ENCODE data around the gene RNASE12.
"Not testable (repeated sequence)": the region's sequence is repeated elsewhere in the genome, so short reads cannot be mapped to it uniquely, and the experiment has no call there.

RNASE12 gene

DNA sequence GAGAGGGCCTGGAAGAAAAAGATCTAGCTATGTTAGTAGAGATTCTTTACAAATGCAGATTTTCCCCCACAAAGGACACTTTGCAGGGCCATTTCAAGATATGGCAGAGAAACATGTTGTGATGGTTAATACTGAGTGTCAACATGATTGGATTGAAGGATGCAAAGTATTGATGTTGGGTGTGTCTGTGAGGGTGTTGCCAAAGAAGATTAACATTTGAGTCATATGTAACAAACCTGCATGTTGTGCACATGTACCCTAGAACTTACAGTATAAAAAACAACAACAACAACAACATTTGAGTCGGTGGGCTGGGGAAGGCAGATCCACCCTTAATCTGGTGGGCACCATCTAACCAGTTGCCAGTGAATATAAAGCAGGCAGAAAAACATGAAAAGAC lies 24.0 kb downstream of the RNASE12 start:
- H3K4me3 ChIP-seq (ENCODE audit: low read length); H3K27me3 ChIP-seq (ENCODE audit: control insufficient read depth, insufficient read depth, low read length); H3K9me3 ChIP-seq (ENCODE audit: control insufficient read depth, low read length); H3K36me3 ChIP-seq (ENCODE audit: control insufficient read depth, insufficient read depth, low read length); H3K4me1 ChIP-seq (ENCODE audit: control insufficient read depth, insufficient read depth, low read length); H3K9ac ChIP-seq (ENCODE audit: low read length): not testable (repeated sequence)

DNA sequence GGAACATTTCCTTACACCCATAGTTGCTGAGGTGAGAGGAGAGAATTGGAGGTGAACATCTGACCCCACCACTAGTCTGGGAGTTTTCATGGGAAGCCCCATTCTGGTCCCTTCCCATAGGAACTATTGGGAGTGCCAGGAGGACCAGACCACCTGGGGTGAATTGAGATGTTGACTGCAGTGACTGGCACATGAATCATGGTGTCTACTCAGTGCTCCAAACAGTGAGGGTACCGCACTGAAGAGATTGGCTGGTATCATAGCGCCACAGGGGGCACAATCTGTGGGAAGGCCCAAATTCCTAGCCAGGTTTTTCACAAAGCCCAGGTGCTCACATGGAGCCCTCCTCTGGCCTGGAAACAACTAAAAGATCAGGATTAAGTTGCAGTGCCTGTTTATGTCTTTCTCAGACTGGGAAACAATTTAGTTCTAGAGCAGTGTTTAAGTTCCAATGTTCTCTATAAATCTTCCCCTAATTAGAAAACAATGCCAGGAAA lies 26.6 kb downstream of the RNASE12 start:
- H3K9ac ChIP-seq (ENCODE audit: low read length), result no peak overlapping the region
- H3K4me1 ChIP-seq (ENCODE audit: control insufficient read depth, insufficient read depth, low read length), result no peaks in the 10 kb centered on the region
- H3K27me3 ChIP-seq (ENCODE audit: control insufficient read depth, insufficient read depth, low read length), result no peaks in the 10 kb centered on the region
- H3K9me3 ChIP-seq (ENCODE audit: control insufficient read depth, low read length), result no peaks in the 10 kb centered on the region
- no peak overlapping the region for H3K4me3 ChIP-seq (ENCODE audit: low read length)
- no peaks in the 10 kb centered on the region for H3K36me3 ChIP-seq (ENCODE audit: control insufficient read depth, insufficient read depth, low read length)

DNA sequence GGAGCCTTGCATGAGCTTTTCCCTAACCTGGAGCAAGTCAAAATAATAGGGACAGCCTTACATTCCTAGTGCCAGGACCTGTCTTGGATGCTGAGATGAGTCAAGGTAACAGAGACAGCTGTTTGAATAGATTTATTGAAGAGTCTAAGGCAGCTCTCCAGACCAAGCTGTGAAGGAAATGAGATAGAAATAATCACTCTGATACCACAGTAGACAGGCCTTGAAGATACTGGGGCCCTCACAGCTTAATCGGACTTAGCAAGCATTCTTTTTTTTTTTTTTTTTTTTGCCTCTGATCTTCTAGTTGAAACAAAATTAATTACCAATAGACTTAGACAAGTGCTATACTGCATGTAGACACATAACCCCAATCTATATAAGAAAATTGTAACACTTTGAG lies 27.2 kb downstream of the RNASE12 start:
- Histone ChIP-seq H3K9ac (ENCODE audit: low read length) (no peak overlapping the region), H3K4me3 (ENCODE audit: low read length) (no peak overlapping the region), H3K36me3 (ENCODE audit: control insufficient read depth, insufficient read depth, low read length) (no peaks in the 10 kb centered on the region), H3K9me3 (ENCODE audit: control insufficient read depth, low read length) (no peaks in the 10 kb centered on the region), H3K4me1 (ENCODE audit: control insufficient read depth, insufficient read depth, low read length) (no peaks in the 10 kb centered on the region), H3K27me3 (ENCODE audit: control insufficient read depth, insufficient read depth, low read length) (no peaks in the 10 kb centered on the region)

DNA sequence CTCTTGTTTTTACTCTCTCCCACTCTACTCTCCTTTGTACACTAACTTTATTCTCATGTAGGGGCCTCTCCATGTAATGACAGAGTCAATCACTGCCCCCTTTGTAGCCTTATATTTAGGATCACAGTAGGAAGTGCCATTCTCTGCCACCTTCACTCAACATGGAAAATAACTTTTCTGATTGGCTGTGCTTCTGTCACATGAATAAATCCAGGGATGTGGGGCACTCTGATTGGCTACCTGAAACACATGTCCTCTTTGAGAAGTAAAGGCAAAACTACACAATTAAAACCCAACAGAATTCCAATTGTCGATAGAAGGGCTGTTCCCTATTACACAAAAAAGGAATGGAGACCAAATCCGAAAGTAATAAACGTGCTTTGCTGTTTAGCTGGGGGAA lies 30.2 kb downstream of the RNASE12 start, which contains the start of gene RNASE9:
Gene RNASE9, minus strand, starts transcription at position 87 of the 400 bp plus-strand sequence.
- no peaks in the 10 kb centered on the region for H3K9me3 ChIP-seq (ENCODE audit: control insufficient read depth, low read length)
- no peaks in the 10 kb centered on the region for H3K4me1 ChIP-seq (ENCODE audit: control insufficient read depth, insufficient read depth, low read length)
- H3K27me3 ChIP-seq (ENCODE audit: control insufficient read depth, insufficient read depth, low read length), result no peaks in the 10 kb centered on the region

DNA sequence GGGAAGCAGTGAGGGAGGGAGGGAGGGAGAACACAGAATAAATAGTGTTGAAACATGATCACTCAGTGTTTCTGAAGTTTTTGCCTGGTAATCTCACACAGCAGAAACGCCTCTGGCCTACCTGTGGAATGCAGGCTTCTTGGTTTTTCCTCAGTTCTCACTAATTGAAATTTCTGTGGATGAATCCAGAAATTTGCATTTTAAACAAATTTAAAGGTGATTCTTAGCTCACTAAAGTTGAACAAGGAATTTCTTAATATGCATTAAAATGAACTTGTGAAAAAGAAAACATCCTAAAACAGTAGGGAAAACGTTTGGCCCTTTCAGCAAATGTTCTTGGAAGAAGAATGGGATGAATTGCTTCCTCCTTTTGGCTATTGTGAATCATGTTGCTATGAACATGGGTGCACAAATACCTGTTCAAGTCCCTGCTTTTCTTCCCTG lies 31.7 kb downstream of the RNASE12 start:
- Histone ChIP-seq H3K9ac (ENCODE audit: low read length) (no peak overlapping the region), H3K27me3 (ENCODE audit: control insufficient read depth, insufficient read depth, low read length) (no peaks in the 10 kb centered on the region), H3K4me1 (ENCODE audit: control insufficient read depth, insufficient read depth, low read length) (no peaks in the 10 kb centered on the region), H3K36me3 (ENCODE audit: control insufficient read depth, insufficient read depth, low read length) (no peaks in the 10 kb centered on the region), H3K9me3 (ENCODE audit: control insufficient read depth, low read length) (no peaks in the 10 kb centered on the region), H3K4me3 (ENCODE audit: low read length) (no peak overlapping the region)

More for the DNA sequence above, 30.2 kb downstream of the RNASE12 start, which contains the start of gene RNASE9:
- Histone ChIP-seq H3K4me3 (ENCODE audit: low read length) (no peak within 1 kb of the TSS), H3K36me3 (ENCODE audit: control insufficient read depth, insufficient read depth, low read length) (no peaks in the 10 kb centered on the region), H3K9ac (ENCODE audit: low read length) (no peak within 1 kb of the TSS)

DNA sequence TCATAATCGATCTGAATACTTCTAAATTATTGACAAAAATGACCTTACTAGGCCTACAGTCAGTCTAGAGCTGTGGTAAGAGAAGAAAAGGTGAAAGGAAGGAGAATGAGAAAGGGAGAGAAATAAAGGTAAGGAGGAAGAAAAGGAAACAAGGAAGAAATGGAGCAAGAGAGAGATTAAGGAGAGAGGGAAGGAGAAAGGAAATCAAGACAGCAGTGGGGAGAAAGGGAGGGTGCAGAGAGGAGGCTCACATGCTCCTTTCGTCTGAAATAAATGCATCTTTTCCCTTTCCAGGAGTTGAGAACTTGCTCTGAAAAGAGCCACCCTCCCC lies 34.0 kb downstream of the RNASE12 start:
- Histone ChIP-seq H3K9me3 (ENCODE audit: control insufficient read depth, low read length) (no peaks in the 10 kb centered on the region), H3K4me1 (ENCODE audit: control insufficient read depth, insufficient read depth, low read length) (no peaks in the 10 kb centered on the region), H3K4me3 (ENCODE audit: low read length) (no peak overlapping the region), H3K27me3 (ENCODE audit: control insufficient read depth, insufficient read depth, low read length) (no peaks in the 10 kb centered on the region), H3K9ac (ENCODE audit: low read length) (no peak overlapping the region), H3K36me3 (ENCODE audit: control insufficient read depth, insufficient read depth, low read length) (no peaks in the 10 kb centered on the region)

DNA sequence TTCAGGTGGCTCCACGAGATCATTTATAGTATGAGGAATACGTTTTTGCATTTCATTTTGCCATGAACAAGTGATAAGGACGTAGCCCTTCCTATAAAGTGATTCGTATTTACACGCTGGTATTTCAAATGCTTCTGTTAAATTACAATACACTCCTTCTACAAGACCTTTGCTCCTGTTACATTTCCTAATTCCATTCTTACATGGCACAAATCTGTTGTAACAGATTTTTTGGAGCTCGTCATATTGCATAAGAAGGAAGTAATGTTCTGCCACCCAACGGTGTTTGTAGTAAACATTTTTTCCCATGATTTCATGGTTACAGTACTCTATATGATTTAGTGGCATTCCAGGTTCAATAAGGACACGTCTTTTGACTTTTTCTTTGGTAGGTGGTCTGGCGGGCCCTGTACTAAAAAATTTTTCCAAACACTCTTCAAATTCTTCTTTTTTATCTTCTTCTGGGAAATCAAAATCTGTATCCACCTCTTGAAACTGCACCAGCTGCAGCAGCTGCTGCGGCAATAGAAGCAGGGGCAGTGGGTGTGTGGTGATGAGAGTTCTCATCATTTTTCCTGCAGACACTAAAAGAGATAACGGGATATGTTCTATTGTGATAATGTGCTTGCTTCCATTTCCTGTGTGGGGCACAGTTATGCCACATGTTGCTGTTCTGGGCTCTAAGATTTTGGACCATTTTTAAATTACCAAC lies 34.5 kb downstream of the RNASE12 start:
- no peaks in the 10 kb centered on the region for H3K36me3 ChIP-seq (ENCODE audit: control insufficient read depth, insufficient read depth, low read length)
- H3K27me3 ChIP-seq (ENCODE audit: control insufficient read depth, insufficient read depth, low read length), result no peaks in the 10 kb centered on the region
- no peak overlapping the region for H3K9ac ChIP-seq (ENCODE audit: low read length)
- H3K9me3 ChIP-seq (ENCODE audit: control insufficient read depth, low read length), result no peaks in the 10 kb centered on the region
- no peaks in the 10 kb centered on the region for H3K4me1 ChIP-seq (ENCODE audit: control insufficient read depth, insufficient read depth, low read length)
- no peak overlapping the region for H3K4me3 ChIP-seq (ENCODE audit: low read length)

DNA sequence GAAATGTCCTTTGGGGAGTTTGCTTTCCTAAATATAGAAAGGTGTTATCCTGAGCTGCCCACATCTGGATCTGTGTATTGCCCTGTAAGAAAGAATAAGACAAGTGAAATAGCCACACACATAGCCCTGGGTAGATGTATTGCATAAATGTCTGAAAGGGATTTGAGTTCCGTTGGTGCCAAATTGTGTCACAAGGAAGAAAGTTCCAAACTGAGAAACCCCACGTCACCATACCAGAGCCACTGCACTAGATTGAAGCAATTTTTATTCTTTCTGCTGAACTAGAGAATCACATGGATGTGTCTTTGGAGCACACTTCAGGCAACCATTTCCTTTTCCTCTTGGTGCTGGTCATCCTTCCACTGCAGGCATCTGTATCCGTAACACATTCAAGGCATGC lies 35.3 kb downstream of the RNASE12 start:
- Histone ChIP-seq H3K27me3 (ENCODE audit: control insufficient read depth, insufficient read depth, low read length) (no peaks in the 10 kb centered on the region), H3K4me1 (ENCODE audit: control insufficient read depth, insufficient read depth, low read length) (no peaks in the 10 kb centered on the region), H3K36me3 (ENCODE audit: control insufficient read depth, insufficient read depth, low read length) (no peaks in the 10 kb centered on the region), H3K9ac (ENCODE audit: low read length) (no peak overlapping the region), H3K9me3 (ENCODE audit: control insufficient read depth, low read length) (no peaks in the 10 kb centered on the region), H3K4me3 (ENCODE audit: low read length) (no peak overlapping the region)

DNA sequence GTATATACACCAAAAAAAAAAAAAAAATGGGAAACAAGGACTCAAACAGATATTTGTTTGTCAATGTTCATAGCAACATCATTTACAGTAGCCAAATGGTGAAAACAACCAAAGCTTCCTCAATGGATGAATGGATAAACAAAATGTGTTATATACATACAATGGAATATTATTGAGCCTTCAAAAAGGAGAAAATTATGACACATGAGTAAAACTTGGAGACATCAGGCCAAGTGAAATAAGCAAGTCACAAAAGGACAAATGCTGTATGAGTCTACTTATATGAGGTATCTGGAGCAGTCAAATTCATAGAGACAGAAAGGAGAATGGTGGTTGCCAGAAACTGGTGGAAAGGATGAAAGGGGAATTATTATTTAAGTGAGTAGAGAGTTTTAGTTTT lies 38.2 kb downstream of the RNASE12 start:
- no peaks in the 10 kb centered on the region for H3K9me3 ChIP-seq (ENCODE audit: control insufficient read depth, low read length)
- no peaks in the 10 kb centered on the region for H3K4me1 ChIP-seq (ENCODE audit: control insufficient read depth, insufficient read depth, low read length)
- no peaks in the 10 kb centered on the region for H3K27me3 ChIP-seq (ENCODE audit: control insufficient read depth, insufficient read depth, low read length)
- no peak overlapping the region for H3K4me3 ChIP-seq (ENCODE audit: low read length)
- no peak overlapping the region for H3K9ac ChIP-seq (ENCODE audit: low read length)
- H3K36me3 ChIP-seq (ENCODE audit: control insufficient read depth, insufficient read depth, low read length), result no peaks in the 10 kb centered on the region

DNA sequence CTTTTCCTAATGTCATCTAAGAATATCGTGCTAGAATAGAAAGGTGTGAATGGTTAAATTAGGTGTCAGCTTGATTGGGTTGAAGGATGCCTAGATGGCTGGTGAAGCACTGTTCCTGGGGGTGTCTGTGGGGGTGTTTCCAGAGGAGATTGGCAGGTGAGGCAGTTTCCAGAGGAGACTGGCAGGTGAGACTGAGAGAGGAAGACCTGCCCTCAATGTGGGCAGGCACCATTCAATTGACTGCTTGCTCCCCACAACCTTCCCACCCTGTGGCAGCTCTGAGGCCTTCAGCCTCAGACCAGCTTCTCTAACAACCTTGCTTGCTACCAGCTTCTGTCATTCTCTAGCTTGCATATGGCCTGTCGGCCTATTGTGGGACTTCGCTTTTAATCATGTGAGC lies 39.6 kb downstream of the RNASE12 start:
- H3K27me3 ChIP-seq (ENCODE audit: control insufficient read depth, insufficient read depth, low read length), result no peaks in the 10 kb centered on the region

DNA sequence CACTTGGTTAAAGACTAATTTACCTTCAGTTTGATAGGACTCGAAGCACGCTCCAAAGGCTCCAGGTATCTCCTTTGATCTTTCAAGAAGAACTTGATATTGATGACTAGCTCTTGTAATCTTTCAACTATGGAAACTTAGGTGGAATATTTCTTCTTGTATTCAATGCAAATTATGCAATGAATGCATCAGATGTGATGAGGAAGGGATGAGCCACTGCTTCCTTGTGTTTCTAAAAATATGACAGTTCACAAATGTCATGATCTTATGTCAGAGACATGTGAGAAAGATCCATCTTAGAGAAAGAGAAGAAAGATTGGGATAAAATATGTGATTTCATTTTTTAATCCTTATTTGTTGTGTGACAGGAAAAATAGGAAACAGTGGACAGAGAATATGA lies 40.2 kb downstream of the RNASE12 start:
- Histone ChIP-seq H3K9ac (ENCODE audit: low read length) (no peak overlapping the region), H3K4me3 (ENCODE audit: low read length) (no peak overlapping the region), H3K4me1 (ENCODE audit: control insufficient read depth, insufficient read depth, low read length) (no peaks in the 10 kb centered on the region), H3K27me3 (ENCODE audit: control insufficient read depth, insufficient read depth, low read length) (no peaks in the 10 kb centered on the region), H3K36me3 (ENCODE audit: control insufficient read depth, insufficient read depth, low read length) (no peaks in the 10 kb centered on the region), H3K9me3 (ENCODE audit: control insufficient read depth, low read length) (no peaks in the 10 kb centered on the region)

More for the DNA sequence above, 39.6 kb downstream of the RNASE12 start:
- Histone ChIP-seq H3K9me3 (ENCODE audit: control insufficient read depth, low read length) (no peaks in the 10 kb centered on the region), H3K4me3 (ENCODE audit: low read length) (no peak overlapping the region), H3K36me3 (ENCODE audit: control insufficient read depth, insufficient read depth, low read length) (no peaks in the 10 kb centered on the region), H3K4me1 (ENCODE audit: control insufficient read depth, insufficient read depth, low read length) (no peaks in the 10 kb centered on the region), H3K9ac (ENCODE audit: low read length) (no peak overlapping the region)

DNA sequence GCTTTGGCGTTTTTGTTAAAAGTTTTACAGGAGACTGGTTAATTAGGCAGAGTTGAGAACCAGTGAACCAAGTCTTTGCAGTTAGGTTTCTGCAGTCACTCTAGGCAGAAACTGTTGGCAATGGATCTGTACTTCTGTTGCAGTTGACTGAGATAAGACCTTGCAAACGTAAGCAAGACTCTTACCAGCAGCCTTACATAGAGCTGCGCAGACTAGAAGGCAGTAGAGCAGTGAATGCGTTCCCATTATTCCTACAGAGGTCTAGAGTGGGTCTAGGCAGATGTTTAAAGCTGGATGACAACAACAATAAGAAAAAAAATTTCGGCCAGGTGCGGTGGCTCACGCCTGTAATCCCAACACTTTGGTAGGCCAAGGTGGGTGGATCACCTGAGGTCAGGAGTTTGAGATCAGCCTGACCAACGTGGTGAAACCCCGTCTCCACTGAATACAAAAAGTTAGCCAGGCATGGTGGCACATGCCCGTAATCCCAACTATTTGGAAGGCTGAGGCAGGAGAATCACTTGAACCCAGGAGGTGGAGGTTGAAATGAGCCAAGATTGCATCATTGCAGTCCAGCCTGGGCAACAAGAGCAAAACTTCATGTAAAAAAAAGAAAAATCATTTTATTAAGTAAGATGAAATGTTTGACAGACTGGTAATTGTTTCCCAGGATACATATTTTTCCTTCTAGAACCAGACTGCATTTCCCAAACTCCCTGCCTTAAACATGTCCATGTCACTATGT lies 42.6 kb downstream of the RNASE12 start:
- Histone ChIP-seq H3K9ac (ENCODE audit: low read length) (no peak overlapping the region), H3K4me1 (ENCODE audit: control insufficient read depth, insufficient read depth, low read length) (no peaks in the 10 kb centered on the region), H3K4me3 (ENCODE audit: low read length) (no peak overlapping the region), H3K27me3 (ENCODE audit: control insufficient read depth, insufficient read depth, low read length) (no peaks in the 10 kb centered on the region), H3K9me3 (ENCODE audit: control insufficient read depth, low read length) (no peaks in the 10 kb centered on the region), H3K36me3 (ENCODE audit: control insufficient read depth, insufficient read depth, low read length) (no peaks in the 10 kb centered on the region)
